HG03135 (cell line): ENCODE results near the gene EMD.

Source experiments
- ATAC-seq: cut with Tn5 transposase; IDR thresholded peaks from one replicate; pipeline ENCODE4 v1.9.1; 2021; ENCODE audit warnings: mild to moderate bottlenecking, moderate library complexity; ENCODE audit not compliant: unreplicated experiment

EMD gene

GRCh38 chrX:154412468-154412867 lies 33.4 kb downstream of the EMD start:
- ATAC-seq: no peak

DNA sequence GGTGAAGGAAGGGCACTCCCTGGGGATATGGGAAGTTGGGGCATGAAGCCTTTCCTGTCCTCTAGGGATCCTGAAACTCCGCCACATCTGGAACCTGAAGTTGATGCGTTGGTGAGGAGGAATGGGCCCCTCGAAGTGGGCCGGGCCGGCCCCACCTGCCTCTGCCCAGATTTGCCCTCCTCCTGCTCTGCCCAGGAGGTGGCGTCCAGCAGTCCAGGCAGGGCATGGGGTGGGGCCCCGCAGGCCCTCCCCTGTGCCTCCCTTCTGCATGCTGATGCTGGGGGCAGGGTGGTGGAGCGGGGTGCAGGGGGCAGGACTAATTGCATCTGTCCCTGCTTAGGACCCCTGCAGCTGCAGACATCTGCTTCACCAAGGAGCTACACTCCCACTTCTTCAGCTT lies 34.0 kb downstream of the EMD start:
- ATAC-seq: no peak

GRCh38 chrX:154417157-154417556 lies 38.1 kb downstream of the EMD start:
- no peak for ATAC-seq

GRCh38 chrX:154419189-154419588 lies 40.1 kb downstream of the EMD start:
- no peak for ATAC-seq

DNA sequence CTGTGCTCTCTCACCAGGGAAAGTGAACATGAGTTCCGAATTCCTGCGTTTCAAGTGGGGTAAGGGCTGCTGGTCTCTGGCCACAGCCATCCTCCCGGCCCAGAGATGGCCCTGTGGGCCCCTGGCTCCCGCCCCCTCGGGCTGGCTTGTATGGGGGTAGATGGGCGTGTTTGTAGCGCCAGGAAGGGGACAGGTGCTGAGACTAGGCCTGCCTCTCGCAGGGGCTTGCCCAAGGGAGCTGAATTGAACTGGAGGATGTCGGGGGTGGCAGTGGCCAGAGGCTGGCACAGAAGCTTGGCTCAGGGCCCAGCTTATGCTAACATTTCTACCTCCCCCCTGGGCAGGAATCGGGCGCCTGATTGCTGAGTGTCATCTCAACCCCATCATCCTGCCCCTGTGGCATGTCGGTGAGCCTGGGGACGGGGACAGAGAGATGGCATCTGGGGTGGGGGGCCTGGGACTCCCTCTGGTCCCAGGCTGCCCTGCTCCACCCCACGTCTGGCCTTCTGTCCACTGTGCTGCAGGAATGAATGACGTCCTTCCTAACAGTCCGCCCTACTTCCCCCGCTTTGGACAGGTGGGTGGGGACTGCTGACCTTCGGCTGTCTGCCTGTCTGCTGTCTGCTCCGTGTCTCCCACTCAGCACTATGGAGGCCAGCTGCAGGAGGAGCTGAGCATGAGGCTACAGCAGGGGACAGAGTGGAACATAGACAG lies 40.8 kb downstream of the EMD start:
- no peak for ATAC-seq

DNA sequence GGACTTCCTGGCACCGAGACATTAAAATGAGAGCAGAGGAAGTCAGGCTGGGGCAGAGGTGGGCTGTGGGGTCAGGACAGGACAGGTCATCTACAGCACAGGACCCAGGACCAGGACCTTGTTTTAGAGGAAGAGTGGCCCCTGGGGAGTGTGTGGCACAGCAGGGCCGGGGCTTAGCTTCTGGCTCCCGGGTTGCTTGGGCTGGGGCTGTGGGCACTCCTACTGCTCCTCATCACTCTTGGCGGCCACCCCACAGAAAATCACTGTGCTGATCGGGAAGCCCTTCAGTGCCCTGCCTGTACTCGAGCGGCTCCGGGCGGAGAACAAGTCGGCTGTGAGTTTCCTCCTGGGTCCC lies 41.3 kb downstream of the EMD start:
- no peak for ATAC-seq

- ATAC-seq: no peak
These were observed 48.0 kb downstream of the EMD start for GRCh38 chrX:154426916-154427770.

DNA sequence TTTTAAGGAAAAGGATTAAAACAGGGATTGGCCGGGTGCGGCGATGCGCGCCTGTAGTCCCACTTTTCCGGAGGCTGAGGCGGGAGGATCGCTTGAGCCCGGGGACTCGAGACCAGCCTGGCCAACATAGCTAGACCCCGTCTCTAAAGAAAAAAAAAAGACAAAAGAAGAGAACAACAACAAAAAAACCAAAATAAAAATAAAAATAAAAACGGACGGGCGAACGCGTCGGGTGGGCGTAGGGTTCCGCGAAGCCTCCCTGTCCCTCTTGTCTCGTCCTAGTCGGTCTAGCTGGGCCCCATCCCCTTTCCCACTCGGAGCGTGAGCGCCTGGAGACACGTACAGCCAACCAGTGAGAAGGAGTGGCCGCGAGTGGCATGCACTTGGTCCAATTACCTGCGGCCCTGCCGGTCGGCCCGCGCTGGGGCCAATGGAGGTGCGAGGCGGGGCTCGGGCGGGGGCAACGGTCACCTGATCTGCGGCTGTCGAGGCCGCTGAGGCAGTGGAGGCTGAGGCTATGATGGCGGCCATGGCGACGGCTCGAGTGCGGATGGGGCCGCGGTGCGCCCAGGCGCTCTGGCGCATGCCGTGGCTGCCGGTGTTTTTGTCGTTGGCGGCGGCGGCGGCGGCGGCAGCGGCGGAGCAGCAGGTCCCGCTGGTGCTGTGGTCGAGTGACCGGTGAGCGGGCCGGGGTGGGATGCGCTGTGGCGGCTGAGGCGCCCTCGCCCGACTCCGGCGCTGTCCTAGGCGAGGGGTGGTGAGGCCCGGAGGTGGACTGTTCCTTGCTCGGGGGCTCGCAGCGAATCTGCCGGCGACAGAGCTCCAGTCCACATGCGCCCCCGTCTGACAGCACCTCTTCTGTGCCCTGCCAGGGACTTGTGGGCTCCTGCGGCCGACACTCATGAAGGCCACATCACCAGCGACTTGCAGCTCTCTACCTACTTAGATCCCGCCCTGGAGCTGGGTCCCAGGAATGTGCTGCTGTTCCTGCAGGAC lies 49.4 kb downstream of the EMD start, which contains the start of gene ATP6AP1:
Gene ATP6AP1 (plus strand): TSS at position 502 of the 996 bp plus-strand sequence. CDS start 16 bp downstream, at position 518.
- ATAC-seq: peak; percentile 92

DNA sequence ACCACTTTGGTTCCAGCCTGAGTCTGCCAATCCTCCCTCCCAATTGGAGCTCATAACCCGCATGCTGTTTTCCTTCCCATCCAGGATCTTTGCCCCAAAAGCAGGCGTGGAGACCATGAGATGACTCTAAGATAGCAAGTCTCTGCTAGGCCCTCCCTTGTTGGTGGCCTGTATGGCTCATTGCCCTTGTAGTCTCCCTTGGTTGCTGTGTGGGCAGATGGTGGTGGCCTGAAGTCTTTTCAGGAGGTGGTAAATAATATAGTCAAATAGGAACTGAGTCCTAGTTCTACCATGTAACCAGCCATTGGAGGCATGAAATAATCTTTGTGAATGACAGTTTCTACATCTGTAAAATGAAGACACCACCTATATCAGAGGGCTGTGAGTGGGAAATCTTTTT lies 50.6 kb downstream of the EMD start:
- no peak for ATAC-seq

DNA sequence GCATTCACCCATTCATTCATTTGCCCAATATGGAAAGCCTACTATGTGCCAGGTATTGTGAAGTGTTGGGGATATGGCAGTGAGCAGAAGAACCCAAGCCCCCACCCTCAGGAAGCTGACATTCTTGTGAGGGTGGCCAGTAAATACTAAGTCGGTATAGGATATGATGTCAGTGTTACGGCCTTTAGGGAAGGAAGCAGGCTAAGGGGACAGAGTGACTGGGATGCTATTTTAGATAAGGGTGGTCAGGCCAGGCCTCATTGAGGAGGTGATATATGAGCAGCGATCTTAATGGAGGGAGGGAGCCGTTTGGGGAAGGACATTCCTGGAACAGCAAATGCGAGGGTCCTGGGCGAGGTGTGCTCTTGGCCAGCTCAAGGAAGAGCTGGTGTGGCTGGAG lies 51.4 kb downstream of the EMD start:
- ATAC-seq: no peak

DNA sequence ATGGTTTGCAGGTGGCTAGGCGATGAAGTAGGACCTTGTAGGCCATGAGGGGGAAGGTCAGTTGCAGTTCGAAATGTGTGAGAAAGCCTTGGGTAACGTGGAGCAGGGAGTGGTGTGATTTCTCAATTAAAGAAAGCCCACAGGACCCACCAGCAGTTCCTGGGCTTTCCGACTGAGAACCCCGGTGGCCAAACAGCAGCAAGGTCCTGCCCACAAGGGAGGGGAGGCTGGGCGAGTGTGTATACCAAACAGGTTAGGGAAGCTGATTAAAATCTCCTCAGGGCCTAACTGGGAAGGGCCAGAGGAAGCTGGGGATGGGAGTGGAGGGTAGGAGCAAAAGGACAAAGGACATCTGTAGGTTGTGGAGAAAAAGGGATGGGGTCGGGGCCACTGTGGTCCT lies 51.8 kb downstream of the EMD start:
- no peak for ATAC-seq
